Osteocyte (in vitro differentiated cells): ENCODE measurements around the gene ALG12. TPM values are rescaled to one million over a fixed set of nuclear protein-coding genes. Genes with fewer than 3 reads are reported as not detected.

Source experiments
- DNase-seq: peaks from one replicate; pipeline ENCODE4 v3.0.0; 2021; ENCODE audit warnings: mixed read lengths; ENCODE audit not compliant: unreplicated experiment; ENCODE audit errors: extremely low spot score
- H3K27ac Mint-ChIP-seq: one replicate; pipeline ENCODE4 v1.8.0; 2021; ENCODE audit warnings: mild to moderate bottlenecking, mixed read lengths; ENCODE audit not compliant: unreplicated experiment
- H3K27me3 Mint-ChIP-seq: one replicate; pipeline ENCODE4 v1.8.0; 2021; ENCODE audit warnings: mixed read lengths; ENCODE audit not compliant: unreplicated experiment
- H3K36me3 Mint-ChIP-seq: one replicate; pipeline ENCODE4 v1.8.0; 2021; ENCODE audit warnings: mixed read lengths; ENCODE audit not compliant: unreplicated experiment
- H3K4me1 Mint-ChIP-seq: one replicate; pipeline ENCODE4 v1.8.0; 2021; ENCODE audit warnings: mixed read lengths; ENCODE audit not compliant: unreplicated experiment
- H3K4me3 Mint-ChIP-seq: one replicate; pipeline ENCODE4 v1.8.0; 2021; ENCODE audit warnings: mild to moderate bottlenecking, moderate library complexity, mixed read lengths; ENCODE audit not compliant: unreplicated experiment
- H3K9me3 Mint-ChIP-seq: one replicate; pipeline ENCODE4 v1.8.0; 2021; ENCODE audit warnings: mixed read lengths; ENCODE audit not compliant: unreplicated experiment
- CTCF ChIP-seq: fragments of 200-600 bp; sonication (generic); IDR thresholded peaks from 2 replicates; pipeline ENCODE4 v1.5.0; 2021; ENCODE audit warnings: antibody characterized with exemption, mild to moderate bottlenecking, moderate library complexity
- total RNA-seq: library from RNA; stranded (reverse); gene quantifications from 2 replicates; pipeline ENCODE4 v1.2.1, GENCODE V29; 2021

The ALG12 gene
- total RNA-seq, 1 donor from 2014 or later, result 27.1 TPM

- Mint-ChIP-seq H3K36me3 (peaks cover 72% of the 10 kb centered on the region), H3K4me1 (no peaks in the 10 kb centered on the region), H3K27ac (no peak overlapping the region), H3K4me3 (no peak overlapping the region), H3K27me3 (no peaks in the 10 kb centered on the region), H3K9me3 (peaks cover 16% of the 10 kb centered on the region)
- DNase-seq, result no peak
- TF ChIP-seq CTCF, result no peak
Measured at GRCh38 chr22:49889071-49889470, 29.2 kb downstream of the ALG12 start.

GRCh38 chr22:49887702-49888101 is 30.5 kb downstream of the ALG12 start:
- Mint-ChIP-seq H3K4me1 (no peaks in the 10 kb centered on the region), H3K27ac (no peak overlapping the region), H3K27me3 (no peaks in the 10 kb centered on the region), H3K4me3 (no peak overlapping the region), H3K9me3 (peaks cover 8% of the 10 kb centered on the region), H3K36me3 (peaks cover 70% of the 10 kb centered on the region)
- no peak for DNase-seq
- TF ChIP-seq CTCF, result no peak

DNA sequence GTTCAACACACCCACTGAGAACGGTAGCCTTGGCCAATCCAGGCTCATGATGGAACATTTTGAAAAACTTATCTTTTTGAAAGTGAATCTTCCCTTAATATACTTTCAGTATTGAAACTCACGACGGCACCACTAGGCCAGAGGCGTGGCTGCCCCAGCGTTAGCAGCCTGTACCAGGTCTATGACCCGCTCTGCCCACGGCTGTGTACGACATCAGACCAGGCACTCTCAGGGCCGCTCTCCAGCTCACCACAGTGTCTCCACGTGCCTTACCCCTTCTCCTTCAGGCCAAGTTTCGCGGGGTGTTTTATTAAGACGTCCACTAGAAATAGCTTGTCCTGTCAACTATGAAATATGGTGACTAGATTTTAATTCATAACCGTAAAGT is 31.2 kb downstream of the ALG12 start:
- H3K36me3 Mint-ChIP-seq, result peaks cover 70% of the 10 kb centered on the region
- no peak overlapping the region for H3K27ac Mint-ChIP-seq
- no peaks in the 10 kb centered on the region for H3K27me3 Mint-ChIP-seq
- H3K4me1 Mint-ChIP-seq, result no peaks in the 10 kb centered on the region
- DNase-seq, result no peak
- no peak for TF ChIP-seq CTCF
- H3K9me3 Mint-ChIP-seq, result peaks cover 8% of the 10 kb centered on the region
- no peak overlapping the region for H3K4me3 Mint-ChIP-seq

DNA sequence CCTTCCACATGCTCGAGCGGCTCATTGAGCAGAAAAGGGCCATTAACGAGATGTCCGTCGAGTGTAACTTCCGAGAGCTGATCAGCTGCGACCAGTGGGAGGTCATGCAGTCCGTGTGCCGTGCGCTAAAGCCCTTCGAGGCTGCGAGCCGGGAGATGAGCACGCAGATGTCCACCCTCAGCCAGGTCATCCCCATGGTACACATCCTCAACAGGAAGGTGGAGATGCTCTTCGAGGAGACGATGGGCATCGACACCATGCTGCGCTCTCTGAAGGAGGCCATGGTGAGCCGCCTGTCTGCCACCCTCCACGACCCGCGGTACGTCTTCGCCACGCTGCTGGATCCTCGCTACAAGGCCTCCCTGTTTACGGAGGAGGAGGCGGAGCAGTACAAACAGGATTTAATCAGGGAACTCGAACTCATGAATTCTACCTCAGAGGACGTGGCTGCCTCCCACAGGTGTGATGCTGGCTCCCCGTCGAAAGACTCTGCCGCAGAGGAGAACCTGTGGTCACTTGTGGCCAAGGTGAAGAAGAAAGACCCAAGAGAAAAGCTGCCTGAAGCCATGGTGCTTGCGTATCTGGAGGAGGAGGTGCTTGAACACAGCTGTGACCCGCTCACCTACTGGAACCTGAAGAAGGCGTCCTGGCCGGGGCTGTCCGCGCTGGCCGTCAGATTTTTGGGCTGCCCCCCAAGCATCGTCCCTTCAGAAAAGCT is 31.7 kb downstream of the ALG12 start:
- Mint-ChIP-seq H3K36me3 (peaks cover 66% of the 10 kb centered on the region), H3K4me1 (no peaks in the 10 kb centered on the region), H3K9me3 (peaks cover 8% of the 10 kb centered on the region), H3K4me3 (no peak overlapping the region), H3K27me3 (no peaks in the 10 kb centered on the region), H3K27ac (no peak overlapping the region)
- no peak for TF ChIP-seq CTCF
- no peak for DNase-seq

- no peak for TF ChIP-seq CTCF
- Mint-ChIP-seq H3K4me3 (no peak overlapping the region), H3K9me3 (peaks cover 8% of the 10 kb centered on the region), H3K27ac (no peak overlapping the region), H3K36me3 (peaks cover 62% of the 10 kb centered on the region), H3K4me1 (no peaks in the 10 kb centered on the region), H3K27me3 (no peaks in the 10 kb centered on the region)
- no peak for DNase-seq
Measured at GRCh38 chr22:49885881-49886280, 32.4 kb downstream of the ALG12 start.
